Gastrocnemius medialis (tissue), 4 donors: ENCODE data around the gene EEF1AKMT2.

Source experiments
- CTCF ChIP-seq, 5 experiments: fragments of 450-650 bp in 3 of 5; fragments of 200-600 bp in 2 of 5; sonication (generic) in 2 of 5; IDR thresholded peaks in 4 of 5; conservative IDR thresholded peaks in 1 of 5; 1 replicate in 4 of 5; 2 replicates in 1 of 5; pipeline ENCODE4 v1.5.1; 2016 to 2019; ENCODE audit warnings: antibody characterized with exemption in 5 of 5, mild to moderate bottlenecking in 3 of 5, moderate library complexity in 3 of 5
- POLR2A ChIP-seq, 2 donors: fragments of 450-650 bp; IDR thresholded peaks; one replicate each; pipeline ENCODE4 v1.6.1; 2017; ENCODE audit warnings: antibody characterized with exemption in 2 of 2, mild to moderate bottlenecking in 2 of 2, moderate library complexity in 2 of 2

- TF ChIP-seq CTCF (IDR thresholded peaks at IDR 0.05 in 4 of 5, conservative IDR thresholded peaks at IDR 0.05 in 1 of 5) (no peak), POLR2A (IDR thresholded peaks at IDR 0.05) (no peak)
These were observed 34.6 kb upstream of the EEF1AKMT2 start for GRCh38 chr10:124826262-124826661.
